Activated CD8-positive, alpha-beta memory T cell treated with anti-CD3 and anti-CD28 coated beads, Interleukin-2, amount 10 ng/mL, durations not matched to agents 7 days and 5 days (primary cell): ENCODE data around the gene FGGY. TPM values are rescaled to one million over a fixed set of nuclear protein-coding genes. Genes with fewer than 3 reads are reported as not detected.
"Not testable (repeated sequence)": the region's sequence is repeated elsewhere in the genome, so short reads cannot be mapped to it uniquely, and the experiment has no call there.

Experiments
- ATAC-seq: fragments of 150-1000 bp; cut with Tn5 transposase; one replicate; pipeline ENCODE4 v1.10.0; 2021; ENCODE audit warnings: moderate library complexity
- CTCF ChIA-PET: fragments of 350-600 bp; sonication (Branson Sonifier 250); formaldehyde crosslinking; loops from one replicate; lab custom pipeline; 2021; ENCODE audit warnings: antibody characterized with exemption; lab: Charles Lee
- DNase-seq: peaks from one replicate; pipeline ENCODE4 v3.0.0-alpha.2; 2020
- H3K27ac Mint-ChIP-seq: one replicate; pipeline ENCODE4 v1.8.0; 2021; ENCODE audit warnings: mild to moderate bottlenecking, mixed read lengths
- H3K27me3 Mint-ChIP-seq: one replicate; pipeline ENCODE4 v1.8.0; 2021; ENCODE audit warnings: mixed read lengths
- H3K36me3 Mint-ChIP-seq: one replicate; pipeline ENCODE4 v1.8.0; 2021; ENCODE audit warnings: mild to moderate bottlenecking, mixed read lengths
- H3K4me1 Mint-ChIP-seq: one replicate; pipeline ENCODE4 v1.8.0; 2021; ENCODE audit warnings: mixed read lengths
- H3K4me3 Mint-ChIP-seq: one replicate; pipeline ENCODE4 v1.8.0; 2021; ENCODE audit warnings: mild to moderate bottlenecking, moderate library complexity, mixed read lengths
- H3K9me3 Mint-ChIP-seq: one replicate; pipeline ENCODE4 v1.8.0; 2022; ENCODE audit warnings: low read depth, mixed read lengths
- total RNA-seq, 2 experiments: library from RNA; stranded (reverse); gene quantifications; one replicate each; pipeline ENCODE4 v1.2.3, GENCODE V29; 2021

Gene FGGY
- total RNA-seq, 2 experiments from 2014 or later, result 15.8 to 16.7 TPM

DNA sequence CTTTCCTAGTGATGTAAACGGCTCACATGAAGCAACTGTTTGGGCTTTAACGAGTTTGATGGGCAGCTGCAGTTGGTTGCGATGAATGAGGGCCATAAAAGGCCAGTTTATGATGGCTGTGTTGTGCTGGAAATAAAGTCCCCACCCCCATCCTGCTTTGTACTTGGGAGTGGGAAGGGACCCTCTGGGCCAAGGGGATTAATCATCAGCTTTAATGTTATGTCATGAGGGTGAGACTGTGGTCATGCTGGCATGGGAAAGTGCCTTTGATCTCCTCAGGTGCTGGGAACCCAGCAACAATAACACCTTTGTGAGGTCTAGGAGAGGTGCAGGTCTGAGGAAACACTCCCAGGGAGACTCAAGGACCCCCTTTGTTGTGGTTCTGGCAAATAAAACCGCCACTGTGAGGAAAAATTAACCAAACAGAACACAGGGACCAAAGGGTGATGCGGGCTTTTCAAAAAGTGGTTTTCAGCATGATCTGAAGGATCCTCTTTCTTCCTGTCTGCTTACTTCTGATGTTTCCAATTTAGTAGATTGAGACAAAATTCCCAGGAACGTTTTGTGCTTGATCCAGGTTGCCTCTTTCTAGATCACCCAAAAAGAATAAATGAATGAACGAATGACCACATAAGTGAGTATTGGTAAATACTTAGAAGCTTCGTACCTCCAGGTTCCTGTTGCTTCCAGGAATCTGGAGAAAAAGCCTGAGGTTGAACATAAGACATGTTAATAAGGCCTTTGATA lies 260.1 kb downstream of the FGGY start:
- H3K36me3 Mint-ChIP-seq, result peaks cover 11% of the 10 kb centered on the region
- H3K4me1 Mint-ChIP-seq, result peaks cover 15% of the 10 kb centered on the region
- H3K9me3 Mint-ChIP-seq, result peaks cover 9% of the 10 kb centered on the region
- H3K27me3 Mint-ChIP-seq, result no peaks in the 10 kb centered on the region
- ATAC-seq (no peak), DNase-seq (no peak)
- no peak overlapping the region for H3K27ac Mint-ChIP-seq
- CTCF ChIA-PET, result no interaction called here
- no peak overlapping the region for H3K4me3 Mint-ChIP-seq

DNA sequence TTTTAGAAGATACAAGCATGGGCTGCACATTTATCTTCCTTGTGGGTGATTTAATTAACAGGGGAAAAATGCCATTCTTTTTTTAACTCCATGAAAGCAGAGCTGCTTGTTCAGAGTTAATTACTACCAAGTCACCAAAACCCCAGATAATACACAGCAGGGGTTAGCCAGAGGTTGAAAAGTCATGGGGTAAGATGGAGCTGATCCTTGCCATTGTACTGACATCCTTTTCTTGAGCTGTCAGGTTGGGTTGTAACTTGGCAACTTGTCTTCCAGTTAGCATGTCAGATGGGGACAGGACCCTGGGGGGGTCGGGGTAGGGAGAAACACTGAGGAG lies 260.6 kb downstream of the FGGY start:
- Mint-ChIP-seq H3K4me1 (peaks cover 15% of the 10 kb centered on the region), H3K4me3 (no peak overlapping the region), H3K27ac (no peak overlapping the region), H3K27me3 (no peaks in the 10 kb centered on the region), H3K36me3 (peaks cover 11% of the 10 kb centered on the region), H3K9me3 (peaks cover 9% of the 10 kb centered on the region)
- ATAC-seq, result no peak
- no peak for DNase-seq
- CTCF ChIA-PET, result no interaction called here

DNA sequence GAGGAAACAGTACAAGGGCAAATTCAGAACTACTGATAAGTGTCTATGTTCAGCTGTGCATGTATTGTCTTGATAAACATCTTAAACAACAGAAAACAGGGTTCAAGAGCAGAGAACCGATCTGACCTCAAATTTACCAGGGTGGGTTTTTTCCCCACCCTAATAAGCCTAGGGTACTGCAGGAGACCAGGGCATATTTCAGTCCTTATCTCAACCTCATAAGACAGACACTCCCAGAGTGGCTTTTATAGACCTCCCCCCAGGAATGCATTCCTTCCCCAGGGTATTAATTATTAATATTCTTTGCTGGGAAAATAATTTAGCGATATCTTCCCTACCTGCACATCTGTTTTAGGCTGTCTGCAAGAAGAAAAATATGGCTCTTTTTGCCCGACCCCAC lies 261.7 kb downstream of the FGGY start:
- CTCF ChIA-PET, result interaction anchor here (1.5 kb wide), 1 partner anchor 9 kb away, joined by 4 read pairs; no protein-coding TSS in a partner anchor
- not testable (repeated sequence) for H3K9me3 Mint-ChIP-seq

DNA sequence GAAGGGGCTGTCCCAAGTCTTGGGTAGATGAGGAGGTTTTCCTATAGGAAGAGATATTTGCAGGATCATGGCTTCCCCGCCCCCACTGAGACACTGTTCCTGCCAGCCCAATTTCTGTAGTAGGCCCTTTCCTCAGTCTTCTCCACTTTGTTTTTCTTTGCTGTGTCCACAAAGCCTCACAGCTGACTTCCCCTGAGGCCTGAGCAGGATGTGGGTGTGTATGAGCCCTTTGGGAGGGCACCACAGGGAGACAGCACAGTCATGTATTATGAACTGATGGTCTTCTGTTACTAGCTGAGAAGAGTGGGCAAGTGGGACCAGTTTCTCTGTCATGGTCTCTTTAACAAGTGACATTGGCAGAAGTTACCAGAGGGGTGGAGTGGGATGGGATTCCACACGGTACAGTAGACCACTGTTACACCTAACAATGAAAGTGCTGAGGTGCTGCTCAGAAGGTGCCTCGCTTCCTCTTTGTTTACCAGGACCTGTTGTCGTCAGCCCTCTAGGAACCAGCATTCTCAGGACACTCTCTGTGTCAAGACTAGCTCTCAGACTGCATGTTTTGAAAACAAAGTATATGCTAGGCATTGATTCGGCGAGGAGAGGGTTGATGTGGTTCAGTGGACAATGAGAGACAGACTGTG lies 264.0 kb downstream of the FGGY start:
- Mint-ChIP-seq H3K36me3 (peaks cover 11% of the 10 kb centered on the region), H3K4me3 (no peak overlapping the region), H3K27me3 (no peaks in the 10 kb centered on the region), H3K4me1 (peaks cover 16% of the 10 kb centered on the region), H3K9me3 (peaks cover 9% of the 10 kb centered on the region), H3K27ac (no peak overlapping the region)
- ATAC-seq (peak; percentile 60), DNase-seq (peak; percentile 62)
- CTCF ChIA-PET, result no interaction called here

More for the DNA sequence above, 261.7 kb downstream of the FGGY start:
- DNase-seq, H3K27me3 Mint-ChIP-seq, ATAC-seq, H3K4me3 Mint-ChIP-seq, H3K27ac Mint-ChIP-seq: not testable (repeated sequence)
- Mint-ChIP-seq H3K36me3 (peaks cover 11% of the 10 kb centered on the region), H3K4me1 (peaks cover 15% of the 10 kb centered on the region)

DNA sequence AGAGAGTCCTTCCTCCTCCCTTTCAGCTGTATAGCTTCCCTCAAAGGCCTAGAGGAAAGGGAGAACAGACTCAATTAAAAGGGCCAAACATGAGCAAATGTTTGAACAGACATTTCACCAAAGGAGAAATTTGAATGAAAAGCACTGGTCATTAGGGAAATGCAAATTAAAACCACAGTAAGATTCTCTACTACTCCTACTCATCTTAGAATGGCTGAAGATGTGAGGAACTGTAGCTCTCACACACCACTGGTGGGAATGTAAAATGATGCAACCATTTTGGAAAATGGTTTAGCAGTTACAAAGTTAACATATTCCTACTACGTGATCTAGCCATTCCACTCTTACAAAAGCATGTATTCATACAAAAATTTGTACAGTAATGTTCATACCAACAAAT lies 264.9 kb downstream of the FGGY start:
- no peak overlapping the region for H3K27ac Mint-ChIP-seq
- peaks cover 8% of the 10 kb centered on the region for H3K9me3 Mint-ChIP-seq
- DNase-seq (no peak), ATAC-seq (no peak)
- H3K36me3 Mint-ChIP-seq, result peaks cover 11% of the 10 kb centered on the region
- H3K4me1 Mint-ChIP-seq, result peaks cover 17% of the 10 kb centered on the region
- H3K4me3 Mint-ChIP-seq, result no peak overlapping the region
- CTCF ChIA-PET, result no interaction called here
- no peaks in the 10 kb centered on the region for H3K27me3 Mint-ChIP-seq

DNA sequence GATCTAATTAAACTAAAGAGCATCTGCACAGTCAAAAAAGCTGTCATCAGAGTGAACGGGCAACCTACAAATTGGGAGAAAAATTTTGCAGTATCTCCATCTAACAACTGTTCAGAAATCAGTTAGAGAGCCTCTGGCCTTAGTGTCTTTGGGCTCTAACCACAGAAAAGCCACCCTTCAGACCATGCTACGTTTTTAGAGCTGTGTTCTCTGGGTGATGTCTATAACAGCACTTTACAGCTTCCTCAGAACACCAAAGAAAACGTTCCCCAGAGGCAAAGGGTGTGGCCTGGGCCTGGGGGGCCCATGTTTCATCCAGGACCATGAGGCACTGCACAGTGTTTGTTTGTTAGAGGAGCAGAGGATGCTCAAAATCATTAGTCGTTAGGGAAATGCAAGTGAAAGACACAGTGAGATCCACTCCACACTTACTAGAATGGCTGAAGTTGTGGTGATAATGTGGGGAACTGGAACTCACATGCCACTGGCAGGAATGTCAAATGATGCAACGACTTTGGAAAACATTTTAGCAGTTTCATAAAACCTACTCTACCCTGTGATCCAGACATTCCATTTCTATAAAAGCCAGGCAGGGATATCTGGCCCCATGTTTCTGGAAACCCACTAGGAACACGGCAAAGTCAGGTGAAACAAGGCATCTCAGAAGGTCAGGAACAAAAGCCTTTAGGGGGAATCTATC lies 267.4 kb downstream of the FGGY start:
- CTCF ChIA-PET, result no interaction called here
- no peak overlapping the region for H3K27ac Mint-ChIP-seq
- DNase-seq, result no peak

DNA sequence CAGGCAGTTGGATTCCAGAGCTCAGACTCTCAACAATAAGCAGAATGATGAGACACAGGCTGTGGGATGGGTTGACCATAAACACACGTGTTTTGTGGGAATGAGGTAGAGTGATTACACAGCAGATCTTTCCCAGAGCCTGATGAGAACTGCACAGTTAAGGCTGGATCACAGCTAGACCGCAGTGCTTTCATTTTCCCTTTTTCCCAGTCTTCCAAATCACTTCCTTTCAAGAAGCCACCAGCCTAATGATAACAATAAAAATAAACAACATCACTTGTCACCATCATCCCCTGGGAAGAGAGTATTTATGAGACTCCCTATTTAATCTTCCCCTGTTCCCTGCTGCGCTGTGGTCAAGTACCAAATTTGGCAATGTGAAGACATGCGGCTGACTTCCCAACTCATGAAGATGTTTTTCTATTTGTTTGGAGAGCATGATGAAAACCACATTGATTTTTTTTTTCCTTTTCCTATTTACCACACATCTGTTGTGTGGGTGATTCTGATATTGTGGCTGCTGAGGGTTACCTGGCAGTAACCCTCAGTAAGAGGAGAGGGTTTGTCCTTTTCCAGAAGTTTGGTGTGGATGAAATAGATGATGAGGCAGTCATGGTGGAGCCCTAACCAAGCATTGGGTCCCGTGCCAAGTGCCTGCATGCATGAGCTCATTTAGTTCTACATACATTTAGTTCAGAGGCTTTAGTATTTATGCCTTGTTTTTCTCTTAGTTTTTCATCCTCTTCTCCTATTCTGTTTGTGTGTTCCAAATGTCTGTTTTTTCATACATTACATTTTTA lies 268.9 kb downstream of the FGGY start:
- no peaks in the 10 kb centered on the region for H3K9me3 Mint-ChIP-seq
- H3K27me3 Mint-ChIP-seq, result no peaks in the 10 kb centered on the region
- peaks cover 22% of the 10 kb centered on the region for H3K4me1 Mint-ChIP-seq
- CTCF ChIA-PET, result no interaction called here
- H3K27ac Mint-ChIP-seq, result no peak overlapping the region
- no peak overlapping the region for H3K4me3 Mint-ChIP-seq
- ATAC-seq (no peak), DNase-seq (no peak)
- no peaks in the 10 kb centered on the region for H3K36me3 Mint-ChIP-seq

More for the DNA sequence above, 267.4 kb downstream of the FGGY start:
- Mint-ChIP-seq H3K4me1 (peaks cover 17% of the 10 kb centered on the region), H3K9me3 (no peaks in the 10 kb centered on the region), H3K36me3 (no peaks in the 10 kb centered on the region), H3K4me3 (no peak overlapping the region), H3K27me3 (no peaks in the 10 kb centered on the region)
- no peak for ATAC-seq

DNA sequence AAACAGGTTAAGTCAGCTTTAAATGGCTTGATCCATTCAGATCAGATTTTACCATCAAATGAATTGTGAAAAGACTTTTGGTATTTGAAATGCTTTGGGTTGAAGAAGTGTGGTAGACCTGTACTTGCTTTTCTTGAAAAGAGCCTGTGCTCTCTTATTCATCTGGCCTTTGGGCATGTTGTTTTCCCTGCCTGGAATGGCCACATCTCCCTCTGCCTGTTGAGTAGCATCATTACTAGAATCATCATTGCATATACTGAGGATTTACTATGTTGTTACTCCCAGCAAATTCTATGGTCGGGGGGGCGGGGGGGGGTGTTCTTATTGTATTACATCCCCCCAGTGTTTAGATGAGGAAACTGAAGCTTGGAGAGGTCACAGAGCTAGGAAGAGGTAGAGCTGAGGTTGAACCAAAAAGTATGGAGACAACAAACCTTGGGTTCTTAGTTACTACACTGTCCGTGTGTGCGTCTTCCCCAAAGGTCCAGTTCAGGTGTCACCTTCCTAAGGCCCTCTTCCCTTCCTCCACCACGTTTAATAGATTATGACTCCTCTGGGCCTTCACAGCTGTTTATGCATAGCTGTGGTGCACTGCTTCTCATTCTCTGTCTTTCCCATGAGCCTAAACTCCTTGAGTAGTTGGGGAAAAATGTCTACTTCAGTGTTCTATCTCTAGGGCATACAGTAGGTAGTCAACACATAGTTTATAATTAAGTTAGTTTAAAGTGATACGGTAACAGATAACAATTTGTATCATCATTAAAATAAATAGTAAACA lies 271.5 kb downstream of the FGGY start:
- Mint-ChIP-seq H3K9me3 (no peaks in the 10 kb centered on the region), H3K36me3 (peaks cover 2% of the 10 kb centered on the region), H3K4me1 (peaks cover 27% of the 10 kb centered on the region), H3K27me3 (peaks cover 3% of the 10 kb centered on the region), H3K4me3 (no peak overlapping the region), H3K27ac (no peak overlapping the region)
- CTCF ChIA-PET, result interaction anchor here (1.9 kb wide), 1 partner anchor 9 kb away, joined by 4 read pairs; no protein-coding TSS in a partner anchor
- DNase-seq, result no peak
- ATAC-seq, result no peak

DNA sequence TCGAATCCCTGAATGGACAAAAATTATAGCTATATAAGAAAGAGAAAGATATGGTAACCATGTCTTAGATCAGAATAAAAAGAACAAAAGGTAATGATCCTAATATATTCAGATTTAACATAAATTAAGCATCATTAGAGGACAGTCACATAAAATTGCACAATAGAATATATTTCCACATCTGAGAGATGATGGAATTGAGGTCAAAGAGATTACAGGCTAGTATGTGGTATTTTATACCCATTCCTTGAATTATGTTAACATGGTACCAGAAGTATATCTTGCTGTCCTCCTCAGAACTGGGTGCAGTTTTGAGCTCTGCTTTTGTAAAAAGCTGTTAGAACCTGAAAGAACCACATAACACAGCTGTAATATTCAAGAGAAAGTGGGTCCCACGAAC lies 272.3 kb downstream of the FGGY start:
- Mint-ChIP-seq H3K36me3 (peaks cover 6% of the 10 kb centered on the region), H3K27me3 (peaks cover 3% of the 10 kb centered on the region), H3K9me3 (peaks cover 5% of the 10 kb centered on the region), H3K27ac (no peak overlapping the region), H3K4me1 (peaks cover 27% of the 10 kb centered on the region), H3K4me3 (no peak overlapping the region)
- CTCF ChIA-PET, result interaction anchor here (1.8 kb wide), 1 partner anchor 13 kb away, joined by 7 read pairs; no protein-coding TSS in a partner anchor
- no peak for ATAC-seq
- DNase-seq, result no peak

DNA sequence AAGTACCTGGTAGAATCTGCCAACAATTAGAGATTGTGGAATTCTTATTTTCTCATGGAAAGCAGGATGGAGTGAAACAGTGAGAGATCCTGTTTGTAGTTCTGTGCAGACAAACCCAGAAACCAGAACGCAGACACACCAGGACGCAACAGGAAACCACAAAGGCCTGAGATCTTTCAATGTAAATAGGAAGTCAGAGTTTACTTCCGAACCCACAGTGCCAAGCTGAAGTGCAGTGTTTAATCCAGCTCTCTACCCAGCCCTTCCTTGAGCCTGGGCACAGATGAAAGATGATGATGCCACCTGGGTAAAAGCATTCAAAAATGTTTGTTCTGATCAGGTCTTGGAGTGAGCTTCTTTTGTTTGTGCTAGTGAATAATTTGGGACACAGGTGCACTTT lies 273.6 kb downstream of the FGGY start:
- H3K4me1 Mint-ChIP-seq, result peaks cover 27% of the 10 kb centered on the region
- DNase-seq (peak; percentile 79), ATAC-seq (peak; percentile 70)
- H3K4me3 Mint-ChIP-seq, result no peak overlapping the region
- H3K27me3 Mint-ChIP-seq, result peaks cover 3% of the 10 kb centered on the region
- H3K27ac Mint-ChIP-seq, result no peak overlapping the region
- H3K9me3 Mint-ChIP-seq, result peaks cover 5% of the 10 kb centered on the region
- CTCF ChIA-PET, result interaction anchor here (1.8 kb wide), 1 partner anchor 11 kb away, joined by 7 read pairs; no protein-coding TSS in a partner anchor
- H3K36me3 Mint-ChIP-seq, result peaks cover 10% of the 10 kb centered on the region

DNA sequence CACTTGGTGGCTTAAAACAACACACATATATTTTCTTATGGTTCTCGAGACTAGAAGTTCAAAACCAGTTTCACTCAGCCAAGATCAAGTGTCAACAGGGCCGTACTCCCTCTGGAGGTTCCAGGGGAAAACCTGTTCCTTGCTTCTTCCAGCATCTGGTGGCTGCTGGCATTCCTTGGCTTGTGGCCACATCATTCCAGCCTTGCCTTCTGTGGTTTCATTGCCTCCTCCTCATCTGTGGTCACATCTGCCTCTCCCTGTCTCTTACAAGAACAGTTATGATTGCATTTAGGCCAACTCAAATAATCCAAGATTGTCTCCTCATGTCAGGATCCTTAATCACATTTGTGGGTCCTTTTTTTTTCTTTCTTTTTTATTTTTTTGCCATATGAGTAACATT lies 277.2 kb downstream of the FGGY start:
- Mint-ChIP-seq H3K4me1 (peaks cover 25% of the 10 kb centered on the region), H3K9me3 (peaks cover 5% of the 10 kb centered on the region), H3K27me3 (peaks cover 3% of the 10 kb centered on the region), H3K27ac (no peak overlapping the region), H3K36me3 (peaks cover 12% of the 10 kb centered on the region), H3K4me3 (no peak overlapping the region)
- no peak for ATAC-seq
- CTCF ChIA-PET, result no interaction called here
- DNase-seq, result no peak

DNA sequence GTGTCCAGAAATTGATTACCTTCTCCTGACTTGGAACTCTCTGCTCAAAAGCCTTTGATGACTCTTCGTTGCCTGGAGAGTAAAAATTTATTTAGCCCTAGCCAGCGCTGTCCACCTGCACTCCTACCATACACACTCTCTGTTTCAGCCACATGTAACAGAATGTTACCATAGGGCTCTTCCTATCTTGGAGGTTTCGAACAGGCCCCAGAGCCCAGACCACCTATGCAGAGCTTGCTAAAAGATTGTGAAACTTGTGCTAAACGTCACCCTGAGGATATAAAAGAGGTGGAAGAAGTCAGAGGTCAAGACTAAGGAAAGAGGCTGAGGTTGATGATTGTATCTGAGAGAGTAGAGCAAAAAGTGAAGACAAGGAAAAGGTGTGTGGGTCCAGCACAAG lies 280.9 kb downstream of the FGGY start:
- peaks cover 5% of the 10 kb centered on the region for H3K9me3 Mint-ChIP-seq

More for the DNA sequence above, 280.9 kb downstream of the FGGY start:
- CTCF ChIA-PET, result no interaction called here
- Mint-ChIP-seq H3K4me3 (no peak overlapping the region), H3K27me3 (no peaks in the 10 kb centered on the region), H3K27ac (no peak overlapping the region), H3K4me1 (no peaks in the 10 kb centered on the region), H3K36me3 (peaks cover 14% of the 10 kb centered on the region)
- DNase-seq (no peak), ATAC-seq (no peak)
